HG03469 (cell line): Measurements from ENCODE around the gene PTGES2.

Source experiments
- ATAC-seq: cut with Tn5 transposase; IDR thresholded peaks from one replicate; pipeline ENCODE4 v1.9.1; 2021; ENCODE audit warnings: mild to moderate bottlenecking, moderate library complexity, moderate number of reproducible peaks; ENCODE audit not compliant: unreplicated experiment

Gene PTGES2

DNA sequence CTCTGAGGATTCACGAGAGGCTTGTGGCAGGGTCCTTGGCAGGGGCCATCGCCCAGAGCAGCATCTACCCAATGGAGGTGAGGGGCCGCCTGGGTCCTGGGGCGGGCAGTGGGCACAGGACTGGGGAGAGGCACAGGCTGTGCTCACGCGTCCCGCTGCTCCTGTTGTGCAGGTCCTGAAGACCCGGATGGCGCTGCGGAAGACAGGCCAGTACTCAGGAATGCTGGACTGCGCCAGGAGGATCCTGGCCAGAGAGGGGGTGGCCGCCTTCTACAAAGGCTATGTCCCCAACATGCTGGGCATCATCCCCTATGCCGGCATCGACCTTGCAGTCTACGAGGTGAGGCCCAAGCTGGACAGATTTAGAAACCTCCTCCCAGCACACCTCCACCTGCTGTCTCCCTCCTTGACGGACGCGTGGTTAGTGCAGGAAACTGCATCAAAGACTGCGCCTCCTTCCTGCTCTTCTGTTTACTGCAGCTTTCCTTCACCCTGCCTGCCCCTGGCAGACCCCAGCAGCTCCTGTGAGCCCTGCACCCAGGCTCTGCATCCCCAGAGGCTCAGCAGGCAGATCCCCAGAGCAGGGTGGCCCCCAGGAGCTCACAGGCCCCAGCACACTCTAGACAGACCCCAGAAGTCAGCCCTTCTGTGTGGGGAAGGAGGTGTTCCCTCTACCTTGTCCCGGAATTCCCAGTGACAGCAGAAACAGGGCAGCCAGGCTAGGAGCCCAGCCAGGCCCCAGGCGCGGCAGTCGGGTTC lies 21.2 kb downstream of the PTGES2 start:
- no peak for ATAC-seq

DNA sequence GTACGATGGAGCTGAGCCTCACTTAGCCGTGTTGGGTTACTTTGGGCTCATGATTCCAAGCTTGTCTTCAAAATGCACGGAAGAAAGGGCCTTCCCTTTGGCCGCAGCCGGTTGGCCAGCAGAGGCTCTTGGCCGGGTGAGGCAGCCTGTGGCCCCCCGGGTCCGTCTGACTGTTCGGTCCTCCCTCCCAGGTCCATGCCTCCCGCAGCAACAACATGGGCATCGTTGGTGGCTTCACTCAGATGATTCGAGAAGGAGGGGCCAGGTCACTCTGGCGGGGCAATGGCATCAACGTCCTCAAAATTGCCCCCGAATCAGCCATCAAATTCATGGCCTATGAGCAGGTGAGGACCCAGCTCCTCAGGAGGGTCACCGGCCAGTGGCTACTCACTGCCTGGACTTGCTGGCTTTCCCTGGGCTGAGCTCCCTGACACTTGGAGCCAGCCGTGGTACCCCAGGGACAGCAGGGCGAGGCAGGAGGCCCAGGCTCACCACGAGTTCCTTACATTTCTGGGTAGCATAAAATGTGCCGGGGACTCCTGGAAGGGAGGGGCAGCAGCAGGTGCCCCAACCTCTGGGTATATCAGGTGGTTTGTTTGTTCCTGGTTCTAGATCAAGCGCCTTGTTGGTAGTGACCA lies 21.9 kb downstream of the PTGES2 start:
- no peak for ATAC-seq

DNA sequence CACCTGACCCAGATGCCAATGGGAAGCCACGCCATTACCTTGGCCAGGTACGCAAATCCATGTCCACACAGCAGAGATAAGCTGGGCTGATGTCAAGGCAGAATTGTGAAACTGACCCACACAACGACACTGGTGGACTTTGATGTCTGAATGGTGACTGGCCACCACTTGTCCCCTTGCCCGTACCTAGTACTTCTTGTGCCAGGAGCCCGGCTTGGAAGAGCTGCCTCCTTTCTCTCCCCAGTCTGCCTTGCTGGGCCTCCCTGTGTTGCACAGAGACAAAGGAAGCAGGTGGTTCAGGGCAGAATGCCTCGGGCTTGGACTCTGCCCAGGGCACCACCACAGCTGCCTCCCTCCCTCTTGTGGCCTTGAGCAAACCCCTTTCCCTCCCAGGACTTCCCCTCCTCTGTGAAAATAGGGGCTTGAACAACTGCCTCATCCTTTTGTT lies 23.3 kb downstream of the PTGES2 start:
- no peak for ATAC-seq

DNA sequence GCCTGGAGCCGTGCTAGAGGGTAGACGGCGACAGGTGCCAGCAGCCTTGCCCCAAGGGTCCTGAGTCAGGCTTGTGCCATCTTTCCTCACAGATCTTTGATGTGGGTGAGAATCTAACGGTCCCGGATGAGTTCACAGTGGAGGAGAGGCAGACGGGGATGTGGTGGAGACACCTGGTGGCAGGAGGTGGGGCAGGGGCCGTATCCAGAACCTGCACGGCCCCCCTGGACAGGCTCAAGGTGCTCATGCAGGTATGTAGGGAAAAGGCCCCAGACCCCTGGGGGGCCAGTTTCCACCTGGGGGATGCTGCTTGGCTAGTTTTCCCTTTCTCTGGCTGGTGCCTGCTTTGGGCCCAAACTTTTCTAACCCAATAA lies 24.0 kb downstream of the PTGES2 start:
- ATAC-seq = no peak

GRCh38 chr9:128102861-128103588 lies 24.5 kb downstream of the PTGES2 start:
- no peak for ATAC-seq

DNA sequence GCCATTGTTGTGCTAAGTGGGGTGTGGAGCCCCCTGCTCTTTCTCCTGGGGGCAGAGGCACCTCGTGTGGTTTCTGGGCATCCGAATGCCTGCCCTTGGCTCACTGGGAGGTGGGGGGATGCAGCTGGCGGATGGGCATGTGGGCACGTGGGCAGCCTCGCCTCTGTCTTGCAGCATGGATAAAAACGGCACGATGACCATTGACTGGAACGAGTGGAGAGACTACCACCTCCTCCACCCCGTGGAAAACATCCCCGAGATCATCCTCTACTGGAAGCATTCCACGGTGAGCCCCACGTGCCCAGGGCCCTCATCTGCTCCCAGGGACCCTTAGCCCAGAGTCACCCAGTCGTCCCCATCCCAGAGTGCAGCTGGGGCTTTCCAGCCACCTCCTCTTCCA lies 25.3 kb downstream of the PTGES2 start:
- ATAC-seq = no peak

DNA sequence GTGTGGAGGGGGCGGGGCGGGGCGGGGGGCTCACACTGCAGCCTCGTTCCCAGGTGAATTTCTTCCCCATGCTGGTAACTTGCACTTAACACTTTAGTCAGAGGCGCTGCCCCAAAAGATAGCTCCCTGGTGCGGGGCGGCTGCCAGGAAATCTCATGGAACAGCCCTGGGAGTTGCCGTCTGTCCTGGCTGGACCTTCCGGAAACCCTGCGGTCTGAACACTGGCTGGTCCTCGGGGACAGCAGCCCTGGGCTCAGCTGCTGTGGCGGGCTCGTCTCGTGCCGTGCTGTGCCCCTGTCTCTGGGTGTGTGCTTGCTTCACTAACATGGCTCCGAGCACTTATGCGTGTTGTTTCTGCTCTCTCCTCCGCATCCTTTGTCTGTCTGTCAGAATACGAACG lies 25.8 kb downstream of the PTGES2 start:
- no peak for ATAC-seq

DNA sequence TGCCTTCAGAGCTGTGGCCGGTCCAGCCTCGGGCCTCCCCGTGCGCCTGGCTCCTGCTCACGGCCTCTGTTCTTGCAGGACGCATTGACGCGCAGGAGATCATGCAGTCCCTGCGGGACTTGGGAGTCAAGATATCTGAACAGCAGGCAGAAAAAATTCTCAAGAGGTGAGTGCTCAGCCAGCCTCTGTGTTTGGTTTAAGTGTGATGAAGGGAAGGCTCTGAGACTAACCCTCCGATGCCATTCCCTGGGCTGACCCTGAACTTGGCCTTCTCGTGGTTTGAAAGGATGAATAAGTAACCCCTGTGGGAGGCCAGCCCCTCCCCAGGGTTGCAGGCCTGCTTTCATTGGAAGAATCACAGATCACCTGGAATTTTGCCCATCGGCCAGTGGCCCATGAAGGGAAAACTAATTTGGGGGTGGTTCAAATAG lies 26.3 kb downstream of the PTGES2 start:
- no peak for ATAC-seq

DNA sequence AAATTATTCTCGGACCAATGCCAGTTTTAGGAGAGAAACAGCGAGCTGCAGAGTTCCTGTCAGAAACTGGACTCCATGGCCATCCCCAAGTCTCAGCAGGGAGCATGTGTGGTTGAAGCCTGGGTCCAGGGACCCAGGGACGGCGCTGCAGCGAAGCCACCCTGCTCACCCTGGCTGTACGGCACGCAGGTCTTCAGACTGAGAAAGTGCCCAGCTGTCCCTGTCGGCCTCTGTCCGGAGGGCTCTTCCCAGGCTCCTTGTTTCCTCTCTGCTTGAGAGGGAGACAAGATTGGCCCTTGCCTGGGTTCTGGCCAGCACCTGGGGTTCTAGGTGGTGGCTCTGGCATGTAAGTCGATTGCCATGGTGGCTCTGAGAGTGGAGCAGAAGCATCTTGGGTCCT lies 26.9 kb downstream of the PTGES2 start:
- no peak for ATAC-seq

DNA sequence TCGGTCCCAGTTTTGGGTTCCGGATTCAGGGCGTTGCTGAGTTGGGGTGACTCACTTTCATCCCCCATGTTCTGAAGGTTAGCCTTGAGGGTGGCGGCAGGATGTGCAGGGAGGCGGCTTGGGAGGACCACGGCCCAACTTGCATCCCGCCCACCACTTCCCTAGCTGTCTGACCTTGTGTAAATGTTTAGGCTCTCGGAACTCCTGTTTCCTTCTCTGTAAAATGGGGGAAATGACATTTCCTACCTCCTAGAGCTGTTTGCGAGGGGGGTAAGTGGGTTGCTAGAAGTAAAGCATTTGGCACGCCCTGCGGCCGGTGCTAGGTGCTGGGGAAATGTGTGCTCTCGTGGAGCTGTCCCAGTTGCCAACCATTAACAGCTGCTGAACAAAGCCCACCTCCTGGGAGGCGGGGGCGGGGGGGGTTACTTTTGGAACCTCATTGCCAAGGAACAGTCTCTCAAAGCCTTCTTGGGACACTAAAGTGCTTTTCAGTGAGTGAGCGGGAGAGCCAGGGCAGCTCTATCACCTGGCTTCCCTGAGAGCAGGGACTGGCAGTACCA lies 27.5 kb downstream of the PTGES2 start:
- no peak for ATAC-seq

DNA sequence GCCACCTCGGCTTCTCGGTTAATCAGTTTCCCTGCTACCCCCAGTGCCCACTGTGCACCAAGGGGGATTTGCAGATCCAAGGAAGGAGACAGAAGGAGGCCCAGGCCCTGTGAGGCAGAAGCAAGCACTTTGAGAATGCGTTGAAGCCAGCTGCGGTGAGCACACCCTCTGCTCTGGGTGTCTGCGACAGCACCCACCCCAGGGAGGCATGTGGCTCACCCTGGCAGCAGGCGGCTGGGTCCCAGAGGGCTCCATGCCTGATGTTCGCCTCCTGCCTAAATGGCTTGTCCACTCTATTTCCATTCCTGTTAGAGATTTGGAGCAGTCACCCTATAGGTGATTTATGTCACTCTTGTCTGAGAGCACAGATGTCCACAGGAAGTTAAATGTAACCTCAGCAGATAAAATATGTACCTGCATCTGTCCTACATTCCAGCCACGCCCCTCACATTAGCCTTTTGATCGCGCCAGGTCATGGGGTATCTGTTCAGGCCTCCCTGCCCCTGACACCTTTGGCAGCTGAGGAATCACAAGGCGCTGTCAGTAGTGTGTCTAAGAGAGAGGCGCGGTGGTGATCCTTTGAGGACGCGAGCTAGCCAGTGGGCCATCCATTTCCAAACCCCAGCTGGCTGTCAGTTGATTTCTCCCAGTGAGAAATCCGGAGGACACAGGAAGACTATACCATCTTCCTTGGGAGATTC lies 28.1 kb downstream of the PTGES2 start:
- no peak for ATAC-seq

- ATAC-seq = no peak
Measured at GRCh38 chr9:128098297-128099230, 29.0 kb downstream of the PTGES2 start.

DNA sequence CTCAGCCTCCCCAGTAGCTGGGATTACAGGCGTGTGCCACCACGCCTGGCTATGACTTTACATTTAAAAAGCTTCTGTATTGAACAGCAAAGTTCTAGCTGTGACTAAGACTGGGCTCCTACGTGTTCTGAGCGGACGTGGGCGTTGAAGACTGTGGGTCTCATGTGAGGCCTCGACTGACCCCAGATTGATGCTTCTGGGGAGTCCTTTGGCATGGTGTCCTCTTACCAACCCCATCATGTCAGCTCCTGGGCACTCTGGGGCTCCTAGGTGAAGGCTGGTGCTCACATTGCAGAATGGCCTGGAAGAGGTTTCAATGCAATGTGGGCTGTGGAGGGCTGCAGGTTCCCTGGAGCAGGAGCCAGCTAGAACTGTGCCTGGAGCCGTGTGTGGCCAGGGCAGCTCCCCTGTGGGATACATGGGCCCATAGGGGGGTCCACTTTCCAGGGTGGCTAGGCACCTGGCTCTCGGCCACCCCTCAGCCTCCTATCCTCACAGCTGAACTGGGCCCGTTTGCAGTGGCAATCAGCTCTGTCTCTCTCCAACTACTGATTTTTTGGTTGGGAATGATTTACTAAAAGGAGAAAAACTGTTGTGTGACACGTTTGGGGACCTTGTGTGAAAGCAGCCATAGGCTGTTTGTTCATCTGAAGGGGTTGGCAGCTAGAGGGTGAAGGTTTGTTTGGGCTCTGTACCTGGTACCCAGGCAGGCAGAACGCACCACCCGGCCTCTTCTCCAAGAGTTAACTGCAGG lies 29.8 kb downstream of the PTGES2 start:
- ATAC-seq = no peak

- no peak for ATAC-seq
Measured at GRCh38 chr9:128096616-128097536, 30.7 kb downstream of the PTGES2 start.

DNA sequence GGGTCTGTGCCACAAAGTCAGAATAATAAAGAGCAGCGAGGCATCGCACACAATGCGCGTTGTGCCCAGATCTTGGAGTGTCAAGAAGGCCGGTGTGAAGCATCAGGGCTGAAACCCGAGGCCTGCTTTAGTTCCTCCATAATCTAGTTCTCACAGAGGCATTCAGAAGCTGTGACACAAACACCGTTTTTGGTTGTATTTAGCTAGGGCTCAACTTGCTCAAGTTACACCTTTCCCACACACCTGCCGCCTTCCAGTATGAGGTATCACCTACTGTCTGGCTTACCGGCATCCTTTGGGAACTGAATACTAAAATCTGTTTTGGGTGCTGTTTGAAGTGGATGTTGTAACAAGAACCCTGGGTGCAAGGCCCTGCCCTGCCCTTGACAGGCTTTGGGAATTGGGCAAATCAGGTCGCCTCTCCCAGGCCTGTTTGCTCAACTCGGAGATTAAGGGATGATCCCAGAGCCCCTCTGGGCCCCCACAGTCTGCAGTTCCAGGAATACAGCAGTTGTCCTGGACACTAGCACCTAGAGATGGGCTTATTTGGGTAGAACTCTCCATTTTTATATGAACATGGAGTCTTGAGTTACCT lies 32.5 kb downstream of the PTGES2 start:
- no peak for ATAC-seq

- ATAC-seq = peak; percentile 57
Measured at GRCh38 chr9:128094166-128094949, 33.2 kb downstream of the PTGES2 start.

GRCh38 chr9:128093011-128093410 lies 34.5 kb downstream of the PTGES2 start:
- ATAC-seq = no peak
